GM23338 (cell line): ENCODE measurements around the gene CTDSPL. TPM values are rescaled to one million over a fixed set of nuclear protein-coding genes. Genes with fewer than 3 reads are reported as not detected.

ENCODE experiments used
- ATAC-seq: fragments of 200-7000 bp; cut with Tn5 transposase; 3 replicates; pipeline ENCODE4 v1.9.1; 2020
- DNase-seq: peaks from one replicate; pipeline ENCODE4 v3.0.0-alpha.2; 2015; ENCODE audit warnings: low spot score
- H2AFZ ChIP-seq: fragments of 200-600 bp; sonication (generic); 2 replicates; pipeline ENCODE4 v1.8.0; 2016; ENCODE audit warnings: antibody characterized with exemption, mild to moderate bottlenecking, moderate library complexity
- H3F3A ChIP-seq: fragments of 200-600 bp; sonication (generic); replicated peaks from 2 replicates; pipeline ENCODE4 v1.8.0; 2017; ENCODE audit warnings: antibody characterized with exemption, mixed run types, low read depth
- H3K27ac ChIP-seq: fragments of 200-600 bp; sonication (generic); 2 replicates; pipeline ENCODE4 v1.6.1; 2016; ENCODE audit warnings: low read depth
- H3K27me3 ChIP-seq: fragments of 200-600 bp; sonication (generic); 2 replicates; pipeline ENCODE4 v1.8.0; 2016; ENCODE audit warnings: mild to moderate bottlenecking, mixed run types, moderate library complexity; ENCODE audit not compliant: insufficient read depth
- H3K36me3 ChIP-seq: fragments of 200-600 bp; sonication (generic); 2 replicates; pipeline ENCODE4 v1.8.0; 2016; ENCODE audit warnings: mild to moderate bottlenecking; ENCODE audit not compliant: insufficient read depth
- H3K4me1 ChIP-seq: fragments of 200-600 bp; sonication (generic); 2 replicates; pipeline ENCODE4 v1.8.0; 2016; ENCODE audit warnings: mild to moderate bottlenecking, moderate library complexity; ENCODE audit not compliant: insufficient read depth
- H3K4me2 ChIP-seq: fragments of 200-600 bp; sonication (generic); 2 replicates; pipeline ENCODE4 v1.7.1; 2017; ENCODE audit warnings: mixed run types
- H3K4me3 ChIP-seq: fragments of 200-600 bp; sonication (generic); 2 replicates; pipeline ENCODE4 v1.6.1; 2016; ENCODE audit warnings: mixed run types
- H3K79me2 ChIP-seq: fragments of 200-600 bp; sonication (generic); replicated peaks from 2 replicates; pipeline ENCODE4 v1.8.0; 2017; ENCODE audit warnings: mild to moderate bottlenecking; ENCODE audit not compliant: insufficient read depth
- H3K9me2 ChIP-seq: fragments of 200-600 bp; sonication (generic); 2 replicates; pipeline ENCODE4 v1.8.0; 2017; ENCODE audit not compliant: insufficient read depth
- H4K20me1 ChIP-seq: fragments of 200-600 bp; sonication (generic); replicated peaks from 2 replicates; pipeline ENCODE4 v1.8.0; 2017; ENCODE audit warnings: mild to moderate bottlenecking; ENCODE audit not compliant: insufficient read depth
- H3K27ac Mint-ChIP-seq: 2 replicates; pipeline ENCODE4 v1.8.0; 2020; ENCODE audit warnings: inconsistent platforms, mild to moderate bottlenecking, moderate library complexity, mixed read lengths
- H3K27me3 Mint-ChIP-seq: 3 replicates; pipeline ENCODE4 v1.8.0; 2022; ENCODE audit warnings: low read depth, mild to moderate bottlenecking, moderate library complexity, mixed read lengths, inconsistent platforms; ENCODE audit not compliant: insufficient read depth, poor library complexity
- H3K36me3 Mint-ChIP-seq: 3 replicates; pipeline ENCODE4 v1.8.0; 2021; ENCODE audit warnings: low read depth, mild to moderate bottlenecking, inconsistent platforms, moderate library complexity, mixed read lengths
- H3K4me1 Mint-ChIP-seq: 3 replicates; pipeline ENCODE4 v1.8.0; 2020; ENCODE audit warnings: mild to moderate bottlenecking, inconsistent platforms, mixed read lengths
- H3K4me3 Mint-ChIP-seq: 3 replicates; pipeline ENCODE4 v1.8.0; 2021; ENCODE audit warnings: moderate library complexity, mild to moderate bottlenecking, inconsistent platforms, mixed read lengths
- H3K9me3 Mint-ChIP-seq: 3 replicates; pipeline ENCODE4 v1.8.0; 2020; ENCODE audit warnings: moderate library complexity, mild to moderate bottlenecking, inconsistent platforms, mixed read lengths
- CREB1 ChIP-seq: fragments of 250-450 bp; sonication (Bioruptor Pico); IDR thresholded peaks from 2 replicates; pipeline ENCODE4 v1.5.0; 2020; ENCODE audit warnings: low read depth, mild to moderate bottlenecking, moderate library complexity
- CTCF ChIP-seq, 2 experiments: fragments of 200-600 bp in 1 of 2; sonication (generic) in 1 of 2; conservative IDR thresholded peaks; 2 replicates each; pipeline versions ENCODE4 v1.5.1 to v1.6.1; 2016 to 2017; ENCODE audit warnings: antibody characterized with exemption in 2 of 2, low read depth in 2 of 2, mild to moderate bottlenecking in 2 of 2, moderate library complexity in 1 of 2
- ETS1 ChIP-seq: IDR thresholded peaks from 2 replicates; pipeline ENCODE4 v1.6.1; 2016; ENCODE audit warnings: antibody characterized with exemption
- EZH2 ChIP-seq: fragments of 200-600 bp; sonication (generic); IDR thresholded peaks from one replicate; pipeline ENCODE4 v1.8.0; 2017; ENCODE audit warnings: antibody characterized with exemption, mild to moderate bottlenecking, low read depth; ENCODE audit not compliant: unreplicated experiment
- NANOG ChIP-seq: IDR thresholded peaks from 2 replicates; pipeline ENCODE4 v1.6.1; 2016; ENCODE audit warnings: antibody characterized with exemption, borderline replicate concordance
- POLR2AphosphoS5 ChIP-seq: IDR thresholded peaks from 2 replicates; pipeline ENCODE4 v1.6.1; 2016; ENCODE audit warnings: antibody characterized with exemption, low read depth
- REST ChIP-seq: IDR thresholded peaks from one replicate; pipeline ENCODE4 v1.6.1; 2018; ENCODE audit warnings: antibody characterized with exemption; ENCODE audit not compliant: unreplicated experiment
- ZNF114 ChIP-seq: fragments of 250-450 bp; sonication (Bioruptor Pico); IDR thresholded peaks from 2 replicates; pipeline ENCODE4 v1.5.0; 2020; ENCODE audit warnings: mild to moderate bottlenecking, moderate library complexity
- ZNF331 ChIP-seq: fragments of 250-450 bp; sonication (Bioruptor Pico); IDR thresholded peaks from 2 replicates; pipeline ENCODE4 v1.5.0; 2020; ENCODE audit warnings: low read depth, mild to moderate bottlenecking, moderate library complexity
- polyA plus RNA-seq: library from polyadenylated mRNA; unstranded; fragments of >200 nt; fragmentation: Nextera tagmentation; extraction: Ambion mirVana; gene quantifications from 2 replicates; pipeline ENCODE4 v1.2.1, GENCODE V29; 2016
- total RNA-seq: library from RNA; depleted of rRNA; stranded (reverse); fragments of >200 nt; shearing (Covaris generic); gene quantifications from 2 replicates; pipeline ENCODE4 v1.2.3, GENCODE V29; 2014
- TF ChIP-seq, protein P1 (sequence below): fragments of 250-450 bp; sonication (Bioruptor Pico); IDR thresholded peaks from 2 replicates; pipeline ENCODE4 v1.5.0; 2020; ENCODE audit warnings: mild to moderate bottlenecking, moderate library complexity

CTDSPL gene
- total and polyA plus RNA-seq, 2 experiments from 2014 or later = 23.2 to 42.0 TPM

DNA sequence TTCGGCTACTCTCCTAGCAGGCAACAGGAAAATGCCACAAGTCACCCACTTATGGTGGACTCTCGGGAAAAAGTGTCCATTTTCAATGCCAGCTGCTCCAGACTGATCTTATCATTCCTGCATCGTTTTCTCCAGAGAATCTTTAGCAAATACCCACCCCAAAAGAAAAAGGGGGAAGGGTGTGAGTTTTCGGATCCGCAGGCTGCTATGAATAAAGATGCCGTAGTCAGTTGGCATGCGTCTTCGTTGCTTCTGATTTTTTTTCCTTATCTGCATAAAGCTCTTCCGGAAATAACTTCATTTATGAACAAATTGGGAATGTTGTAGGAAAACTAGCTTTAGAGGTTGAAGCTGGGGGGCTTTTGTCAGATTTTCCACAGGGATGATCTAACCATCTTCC, 106.5 kb downstream of the CTDSPL start:
- H3K36me3 Mint-ChIP-seq = peaks cover 6% of the 10 kb centered on the region; the same call in 2 of the 3 replicates

More for the DNA sequence above, 106.5 kb downstream of the CTDSPL start:
- Histone ChIP-seq H3K27ac (no peak overlapping the region; the same call in 1 of the 2 replicates), H2AFZ (no peak overlapping the region), H3K4me1 (peaks cover 14% of the 10 kb centered on the region), H3K27me3 (no peaks in the 10 kb centered on the region), H3K4me3 (no peak overlapping the region), H3F3A (no peaks in the 10 kb centered on the region), H3K36me3 (no peaks in the 10 kb centered on the region), H4K20me1 (no peaks in the 10 kb centered on the region), H3K9me2 (no peaks in the 10 kb centered on the region), H3K4me2 (no peak overlapping the region), H3K79me2 (no peaks in the 10 kb centered on the region)
- Mint-ChIP-seq H3K9me3 (no peaks in the 10 kb centered on the region), H3K27ac (no peak overlapping the region; the same call in 1 of the 2 replicates), H3K4me1 (peaks cover 24% of the 10 kb centered on the region), H3K4me3 (no peak overlapping the region), H3K27me3 (peaks cover 2% of the 10 kb centered on the region)
- ATAC-seq (no peak), DNase-seq (no peak)
- TF ChIP-seq CREB1 (CRISPR knock-in tag) (no peak), ETS1 (no peak), CTCF (conservative IDR thresholded peaks at IDR 0.05; ENCODE audit: low read depth in 2 of 2) (no peak), REST (no peak), ZNF114 (CRISPR knock-in tag) (no peak), POLR2AphosphoS5 (no peak), EZH2 (no peak), NANOG (no peak), ZNF331 (CRISPR knock-in tag) (no peak)
- TF ChIP-seq, protein P1, sequence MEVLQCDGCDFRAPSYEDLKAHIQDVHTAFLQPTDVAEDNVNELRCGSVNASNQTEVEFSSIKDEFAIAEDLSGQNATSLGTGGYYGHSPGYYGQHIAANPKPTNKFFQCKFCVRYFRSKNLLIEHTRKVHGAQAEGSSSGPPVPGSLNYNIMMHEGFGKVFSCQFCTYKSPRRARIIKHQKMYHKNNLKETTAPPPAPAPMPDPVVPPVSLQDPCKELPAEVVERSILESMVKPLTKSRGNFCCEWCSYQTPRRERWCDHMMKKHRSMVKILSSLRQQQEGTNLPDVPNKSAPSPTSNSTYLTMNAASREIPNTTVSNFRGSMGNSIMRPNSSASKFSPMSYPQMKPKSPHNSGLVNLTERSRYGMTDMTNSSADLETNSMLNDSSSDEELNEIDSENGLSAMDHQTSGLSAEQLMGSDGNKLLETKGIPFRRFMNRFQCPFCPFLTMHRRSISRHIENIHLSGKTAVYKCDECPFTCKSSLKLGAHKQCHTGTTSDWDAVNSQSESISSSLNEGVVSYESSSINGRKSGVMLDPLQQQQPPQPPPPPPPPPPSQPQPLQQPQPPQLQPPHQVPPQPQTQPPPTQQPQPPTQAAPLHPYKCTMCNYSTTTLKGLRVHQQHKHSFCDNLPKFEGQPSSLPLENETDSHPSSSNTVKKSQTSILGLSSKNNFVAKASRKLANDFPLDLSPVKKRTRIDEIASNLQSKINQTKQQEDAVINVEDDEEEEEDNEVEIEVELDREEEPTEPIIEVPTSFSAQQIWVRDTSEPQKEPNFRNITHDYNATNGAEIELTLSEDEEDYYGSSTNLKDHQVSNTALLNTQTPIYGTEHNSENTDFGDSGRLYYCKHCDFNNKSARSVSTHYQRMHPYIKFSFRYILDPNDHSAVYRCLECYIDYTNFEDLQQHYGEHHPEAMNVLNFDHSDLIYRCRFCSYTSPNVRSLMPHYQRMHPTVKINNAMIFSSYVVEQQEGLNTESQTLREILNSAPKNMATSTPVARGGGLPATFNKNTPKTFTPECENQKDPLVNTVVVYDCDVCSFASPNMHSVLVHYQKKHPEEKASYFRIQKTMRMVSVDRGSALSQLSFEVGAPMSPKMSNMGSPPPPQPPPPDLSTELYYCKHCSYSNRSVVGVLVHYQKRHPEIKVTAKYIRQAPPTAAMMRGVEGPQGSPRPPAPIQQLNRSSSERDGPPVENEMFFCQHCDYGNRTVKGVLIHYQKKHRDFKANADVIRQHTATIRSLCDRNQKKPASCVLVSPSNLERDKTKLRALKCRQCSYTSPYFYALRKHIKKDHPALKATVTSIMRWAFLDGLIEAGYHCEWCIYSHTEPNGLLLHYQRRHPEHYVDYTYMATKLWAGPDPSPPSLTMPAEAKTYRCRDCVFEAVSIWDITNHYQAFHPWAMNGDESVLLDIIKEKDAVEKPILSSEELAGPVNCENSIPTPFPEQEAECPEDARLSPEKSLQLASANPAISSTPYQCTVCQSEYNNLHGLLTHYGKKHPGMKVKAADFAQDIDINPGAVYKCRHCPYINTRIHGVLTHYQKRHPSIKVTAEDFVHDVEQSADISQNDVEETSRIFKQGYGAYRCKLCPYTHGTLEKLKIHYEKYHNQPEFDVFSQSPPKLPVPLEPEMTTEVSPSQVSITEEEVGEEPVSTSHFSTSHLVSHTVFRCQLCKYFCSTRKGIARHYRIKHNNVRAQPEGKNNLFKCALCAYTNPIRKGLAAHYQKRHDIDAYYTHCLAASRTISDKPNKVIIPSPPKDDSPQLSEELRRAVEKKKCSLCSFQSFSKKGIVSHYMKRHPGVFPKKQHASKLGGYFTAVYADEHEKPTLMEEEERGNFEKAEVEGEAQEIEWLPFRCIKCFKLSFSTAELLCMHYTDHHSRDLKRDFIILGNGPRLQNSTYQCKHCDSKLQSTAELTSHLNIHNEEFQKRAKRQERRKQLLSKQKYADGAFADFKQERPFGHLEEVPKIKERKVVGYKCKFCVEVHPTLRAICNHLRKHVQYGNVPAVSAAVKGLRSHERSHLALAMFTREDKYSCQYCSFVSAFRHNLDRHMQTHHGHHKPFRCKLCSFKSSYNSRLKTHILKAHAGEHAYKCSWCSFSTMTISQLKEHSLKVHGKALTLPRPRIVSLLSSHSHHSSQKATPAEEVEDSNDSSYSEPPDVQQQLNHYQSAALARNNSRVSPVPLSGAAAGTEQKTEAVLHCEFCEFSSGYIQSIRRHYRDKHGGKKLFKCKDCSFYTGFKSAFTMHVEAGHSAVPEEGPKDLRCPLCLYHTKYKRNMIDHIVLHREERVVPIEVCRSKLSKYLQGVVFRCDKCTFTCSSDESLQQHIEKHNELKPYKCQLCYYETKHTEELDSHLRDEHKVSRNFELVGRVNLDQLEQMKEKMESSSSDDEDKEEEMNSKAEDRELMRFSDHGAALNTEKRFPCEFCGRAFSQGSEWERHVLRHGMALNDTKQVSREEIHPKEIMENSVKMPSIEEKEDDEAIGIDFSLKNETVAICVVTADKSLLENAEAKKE (CRISPR knock-in tag) = no peak
